Epithelial cell of esophagus (primary cell): ENCODE results near the gene CDKAL1.

ENCODE experiments used
- DNase-seq: peaks from one replicate; pipeline ENCODE4 v3.0.0; 2010; ENCODE audit warnings: low read depth
- H3K4me3 ChIP-seq: 2 replicates; pipeline ENCODE4 v1.5.1; 2011; ENCODE audit warnings: mild to moderate bottlenecking, low read length, control low read depth
- TF ChIP-seq, protein P1 (sequence below): IDR thresholded peaks from 2 replicates; pipeline ENCODE4 v1.5.1; 2011; ENCODE audit warnings: low read depth, mild to moderate bottlenecking, low read length, control low read depth, inconsistent platforms; ENCODE audit not compliant: insufficient read depth; ENCODE audit errors: missing control alignments

CDKAL1 gene

DNA sequence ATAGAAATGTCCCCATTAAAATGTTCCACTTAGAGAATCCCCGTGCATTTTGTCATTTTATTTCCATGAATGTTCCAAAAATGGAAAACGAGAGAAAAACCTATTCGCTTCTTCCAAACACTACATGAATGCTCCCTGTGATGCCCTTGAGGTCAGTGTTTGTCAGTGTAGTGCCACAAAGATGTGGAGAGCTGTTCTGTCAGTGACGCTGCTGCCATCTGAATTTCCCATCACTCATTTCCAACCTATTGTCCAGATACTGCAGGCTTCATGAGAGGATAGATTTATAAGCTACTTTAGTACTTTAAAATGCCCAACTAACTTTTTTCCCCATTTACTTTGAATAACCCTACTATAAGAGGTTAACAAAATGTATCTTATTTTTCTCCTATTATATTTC is 335.8 kb downstream of the CDKAL1 start:
- H3K4me3 ChIP-seq: no peak overlapping the region
- TF ChIP-seq, protein P1, sequence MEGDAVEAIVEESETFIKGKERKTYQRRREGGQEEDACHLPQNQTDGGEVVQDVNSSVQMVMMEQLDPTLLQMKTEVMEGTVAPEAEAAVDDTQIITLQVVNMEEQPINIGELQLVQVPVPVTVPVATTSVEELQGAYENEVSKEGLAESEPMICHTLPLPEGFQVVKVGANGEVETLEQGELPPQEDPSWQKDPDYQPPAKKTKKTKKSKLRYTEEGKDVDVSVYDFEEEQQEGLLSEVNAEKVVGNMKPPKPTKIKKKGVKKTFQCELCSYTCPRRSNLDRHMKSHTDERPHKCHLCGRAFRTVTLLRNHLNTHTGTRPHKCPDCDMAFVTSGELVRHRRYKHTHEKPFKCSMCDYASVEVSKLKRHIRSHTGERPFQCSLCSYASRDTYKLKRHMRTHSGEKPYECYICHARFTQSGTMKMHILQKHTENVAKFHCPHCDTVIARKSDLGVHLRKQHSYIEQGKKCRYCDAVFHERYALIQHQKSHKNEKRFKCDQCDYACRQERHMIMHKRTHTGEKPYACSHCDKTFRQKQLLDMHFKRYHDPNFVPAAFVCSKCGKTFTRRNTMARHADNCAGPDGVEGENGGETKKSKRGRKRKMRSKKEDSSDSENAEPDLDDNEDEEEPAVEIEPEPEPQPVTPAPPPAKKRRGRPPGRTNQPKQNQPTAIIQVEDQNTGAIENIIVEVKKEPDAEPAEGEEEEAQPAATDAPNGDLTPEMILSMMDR: no peak
- DNase-seq: no peak

DNA sequence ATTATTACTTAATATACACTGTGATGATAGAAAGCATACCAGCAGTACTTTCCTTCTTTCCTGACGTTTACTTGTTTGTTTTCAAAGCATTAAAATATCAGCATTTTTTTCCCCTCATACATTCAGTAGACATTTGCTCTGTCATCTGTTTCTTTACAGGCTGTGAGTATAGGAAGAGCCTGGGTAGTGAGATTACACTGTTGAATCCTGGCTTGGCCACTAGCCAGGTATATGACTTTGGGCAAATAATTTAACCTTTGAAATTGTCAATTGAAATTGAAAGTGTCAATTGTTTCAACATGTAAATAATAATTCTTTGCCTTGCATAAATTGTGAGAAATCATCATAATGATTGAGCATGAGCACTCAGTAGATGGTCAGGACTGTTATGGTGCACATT is 336.2 kb downstream of the CDKAL1 start:
- no peak for DNase-seq
- TF ChIP-seq, protein P1: no peak
- no peak overlapping the region for H3K4me3 ChIP-seq

DNA sequence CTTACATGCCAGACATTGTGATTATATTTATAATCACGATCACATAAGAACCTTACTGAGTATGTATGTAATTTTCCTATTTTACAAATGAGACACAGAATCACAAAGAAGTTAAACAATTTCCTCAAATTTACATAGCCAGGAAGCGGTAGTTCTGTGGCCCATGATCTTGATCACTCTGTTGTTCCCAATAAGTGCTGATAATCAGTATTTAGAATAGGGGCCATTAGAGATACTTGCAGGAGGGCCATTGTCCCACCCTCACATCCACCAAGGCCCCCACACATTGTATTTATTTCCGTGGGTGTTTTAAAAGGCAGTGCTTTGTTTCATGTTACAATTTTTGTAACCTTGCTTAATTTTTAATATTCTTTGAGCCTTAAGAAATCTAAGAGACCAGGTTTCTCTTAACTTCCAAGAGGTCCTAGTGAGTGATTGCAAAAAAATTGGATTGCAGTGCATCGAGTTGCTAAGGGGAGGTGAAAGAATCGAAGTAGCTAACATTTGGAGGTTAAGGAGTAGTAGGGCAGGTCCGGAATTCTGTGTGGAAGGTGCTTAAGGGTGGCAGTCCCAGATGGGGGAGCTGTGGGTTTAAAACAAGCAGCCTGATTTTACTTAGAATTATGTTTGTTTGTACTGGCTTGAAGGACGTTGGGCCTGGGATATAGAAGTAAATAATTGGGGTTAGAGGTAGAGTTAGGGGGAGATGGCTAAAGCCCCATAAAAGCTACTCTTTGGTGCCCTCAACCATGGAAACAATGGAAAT is 339.4 kb downstream of the CDKAL1 start:
- no peak overlapping the region for H3K4me3 ChIP-seq
- TF ChIP-seq, protein P1: peak; percentile 26
- peak; percentile 41 for DNase-seq

DNA sequence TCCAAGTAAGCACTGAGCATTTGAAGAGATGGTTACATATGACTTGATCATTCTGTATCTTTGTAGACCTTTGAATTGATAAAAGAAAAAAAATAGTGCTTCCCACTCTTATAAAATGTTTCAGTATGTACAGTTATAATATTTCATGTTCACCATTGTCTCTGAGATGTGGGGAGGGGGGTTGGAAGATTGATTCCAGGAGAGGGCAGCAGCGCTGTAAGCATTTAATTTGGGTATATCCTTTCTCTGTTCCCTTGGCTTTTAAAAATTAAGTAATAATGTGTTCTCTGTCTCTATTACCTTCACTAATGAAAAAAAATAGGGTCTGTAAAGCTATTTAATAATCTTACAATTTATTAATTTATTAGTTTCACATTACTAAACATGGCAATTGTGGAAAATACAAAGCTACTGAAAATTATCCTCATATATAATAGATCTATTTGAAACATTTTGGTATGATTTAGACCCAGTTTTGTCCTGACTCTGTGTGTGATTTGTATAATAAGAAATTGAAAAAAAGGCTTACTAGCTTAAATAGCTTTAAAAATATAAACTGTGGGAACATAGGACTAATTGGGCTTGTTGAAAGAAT is 341.2 kb downstream of the CDKAL1 start:
- TF ChIP-seq, protein P1: peak; percentile 56
- H3K4me3 ChIP-seq: no peak overlapping the region
- peak; percentile 53 for DNase-seq

DNA sequence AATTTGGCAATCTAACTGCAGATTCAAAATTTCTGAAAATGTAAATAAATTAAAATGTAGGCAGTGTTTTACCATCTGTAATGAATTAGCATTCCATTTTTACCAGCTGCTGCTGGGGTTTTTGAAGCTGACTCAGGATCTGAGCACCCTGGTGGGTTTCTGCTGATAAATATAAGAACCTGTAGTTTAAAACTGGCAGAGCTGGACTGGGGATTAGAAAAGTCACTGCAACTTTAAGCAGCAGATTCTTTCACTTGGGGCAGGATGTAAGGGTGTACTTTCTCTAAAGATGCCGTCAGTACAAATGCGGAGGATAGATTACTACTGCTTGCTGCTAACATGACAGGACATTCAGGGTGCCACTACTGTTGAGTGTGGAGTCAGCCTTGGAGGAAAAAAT is 341.8 kb downstream of the CDKAL1 start:
- H3K4me3 ChIP-seq: no peak overlapping the region
- no peak for DNase-seq
- TF ChIP-seq, protein P1: no peak

DNA sequence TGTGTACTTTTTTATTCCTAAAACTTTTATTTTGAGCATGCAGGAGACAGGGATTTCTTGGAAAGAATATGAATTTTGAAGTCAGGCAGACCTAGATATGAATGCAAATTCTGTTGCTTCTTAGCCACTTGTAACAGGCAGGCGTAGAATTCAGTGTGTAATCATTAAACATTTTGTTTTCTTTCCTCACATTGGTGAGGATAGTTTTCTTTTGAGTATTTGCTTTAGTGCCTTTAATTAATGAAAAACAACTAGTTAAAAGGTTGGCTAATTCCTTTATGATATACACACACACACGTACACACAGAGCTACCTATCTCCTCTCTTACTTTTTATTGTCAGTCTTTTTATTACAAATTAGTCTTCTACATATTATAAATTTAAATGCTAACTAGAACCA is 342.3 kb downstream of the CDKAL1 start:
- no peak overlapping the region for H3K4me3 ChIP-seq
- DNase-seq: no peak
- TF ChIP-seq, protein P1: no peak
